UCSD-AML1 (cell line): Measurements from ENCODE around the gene FLRT1.

ENCODE experiments used
- DNase-seq: peaks from one replicate; lab custom pipeline; 2025; ENCODE audit not compliant: unreplicated experiment; lab: John Stamatoyannopoulos, UW

The FLRT1 gene

DNA sequence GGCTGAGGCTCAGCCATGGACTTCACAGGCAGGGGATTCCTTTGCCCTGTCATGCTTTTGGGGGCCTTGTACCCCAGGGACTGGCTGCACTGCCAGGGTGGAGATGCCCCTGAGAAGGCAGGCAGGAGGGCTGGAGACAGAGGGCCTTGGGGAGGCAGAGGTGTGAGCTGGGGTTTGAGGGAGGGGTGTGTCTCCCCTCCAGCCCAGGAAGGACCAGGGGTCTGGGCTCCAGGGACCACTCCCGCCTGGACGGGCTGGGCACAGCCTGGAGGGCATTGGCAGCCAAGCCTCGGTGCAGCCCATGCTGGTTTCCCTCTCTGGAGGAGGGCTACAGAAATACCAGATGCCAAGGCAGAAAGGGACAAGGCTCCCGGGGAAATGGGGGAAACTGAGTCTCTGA is 30.0 kb upstream of the FLRT1 start:
- no peak for DNase-seq

DNA sequence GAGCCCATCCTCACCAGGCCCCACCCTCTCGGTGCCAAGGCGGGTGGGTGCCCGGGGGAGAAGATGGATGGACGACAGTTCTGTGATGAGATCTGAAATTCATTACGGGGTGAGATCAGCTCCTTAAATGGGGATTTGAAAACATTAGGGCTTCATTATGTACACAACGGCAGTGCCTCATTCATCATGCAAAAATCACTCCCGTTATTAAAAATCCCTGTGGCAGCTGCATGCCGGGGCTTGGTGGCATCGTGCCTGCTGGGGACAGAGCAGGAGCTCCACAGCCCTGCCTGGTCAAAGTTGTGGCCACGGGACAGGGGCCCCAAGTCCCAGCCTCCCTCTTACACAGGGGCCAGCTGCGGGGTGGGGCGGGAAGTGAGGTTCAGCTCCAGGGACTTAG is 29.3 kb upstream of the FLRT1 start:
- DNase-seq: no peak

DNA sequence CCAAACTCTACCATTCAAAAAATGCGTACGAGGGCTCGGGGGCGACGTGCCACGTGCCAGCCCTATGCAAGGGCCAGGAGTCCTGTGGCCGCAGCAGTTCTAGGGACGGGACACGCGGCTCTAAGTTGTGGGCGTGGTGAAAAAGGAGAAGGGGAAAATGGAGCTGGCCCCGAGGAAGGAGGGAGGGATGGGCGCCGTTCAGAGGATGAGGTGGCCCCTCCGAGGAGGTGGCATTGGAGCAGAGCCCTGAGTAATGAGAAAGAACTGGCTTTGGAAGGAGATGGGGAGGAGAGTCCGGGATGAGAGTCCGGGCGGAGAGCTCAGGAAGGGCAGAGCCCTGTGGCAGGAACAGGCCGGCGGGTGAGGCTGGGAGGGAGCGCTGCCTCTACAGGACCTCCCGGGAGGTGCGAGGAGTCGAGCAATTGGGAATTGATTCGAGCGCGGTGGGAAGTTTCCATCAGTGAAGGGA is 28.5 kb upstream of the FLRT1 start:
- DNase-seq: no peak

DNA sequence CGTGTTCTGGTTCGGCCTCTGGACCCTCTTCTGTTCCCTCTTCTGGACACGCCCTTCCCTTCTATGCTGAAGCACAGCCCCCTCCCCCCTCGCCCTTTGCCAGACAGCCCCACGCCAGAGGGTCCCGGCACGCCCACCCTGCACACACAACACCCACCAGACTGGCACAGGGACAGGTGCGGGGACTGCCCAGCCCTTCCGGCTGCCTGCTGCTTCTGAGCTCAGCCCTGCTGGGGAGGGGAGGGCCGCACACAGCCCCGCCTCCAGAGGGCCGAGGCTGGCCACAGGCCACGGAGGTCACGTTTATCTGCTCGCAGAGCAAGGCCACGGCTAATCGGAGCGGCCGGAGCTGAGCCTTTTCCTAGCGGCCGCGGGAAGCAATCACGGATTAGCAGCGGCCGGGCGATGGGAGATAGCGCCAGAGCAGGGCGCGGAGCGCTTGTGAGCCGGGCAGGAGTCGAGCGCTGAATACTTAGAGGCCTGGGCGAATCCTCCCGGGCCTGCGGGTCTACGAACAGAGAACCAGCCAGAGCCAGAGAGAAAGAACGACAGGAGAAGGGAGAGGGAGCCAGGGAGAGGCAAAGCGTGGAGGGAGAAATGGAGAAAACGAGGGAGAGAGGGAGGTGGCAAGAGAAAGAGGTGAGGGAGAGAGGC is 28.0 kb upstream of the FLRT1 start:
- no peak for DNase-seq

DNA sequence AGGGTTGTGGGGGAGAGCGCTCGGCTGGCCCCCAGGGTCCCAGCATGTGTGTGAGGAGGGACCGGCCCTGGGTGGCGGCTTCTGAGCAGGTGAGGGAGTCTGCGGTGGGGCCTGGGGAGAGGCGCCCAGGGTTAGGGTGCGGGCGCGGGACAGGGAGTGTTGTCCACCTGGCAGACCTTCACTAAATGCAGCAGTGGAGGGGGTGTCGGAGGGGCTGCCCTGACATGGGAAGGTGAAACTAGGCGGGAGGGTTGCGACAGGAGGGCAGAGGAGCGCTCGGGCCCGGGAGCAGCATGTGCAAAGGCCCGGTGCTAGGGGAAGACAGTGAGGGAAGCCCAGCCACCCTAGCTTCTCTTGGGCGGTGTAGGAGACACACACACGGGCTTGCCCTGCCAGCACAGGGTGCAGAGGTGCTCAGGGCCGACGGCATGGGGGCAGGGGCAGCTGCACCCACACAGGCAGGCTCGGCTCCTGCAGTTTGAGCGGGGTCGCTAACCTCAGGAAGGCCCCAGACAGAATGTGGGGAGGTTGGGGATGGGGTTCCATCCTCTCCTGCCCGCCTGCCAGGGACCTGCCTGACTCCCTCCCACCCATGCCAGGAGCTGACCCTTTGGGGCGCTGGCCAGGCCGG is 27.3 kb upstream of the FLRT1 start:
- DNase-seq: no peak

DNA sequence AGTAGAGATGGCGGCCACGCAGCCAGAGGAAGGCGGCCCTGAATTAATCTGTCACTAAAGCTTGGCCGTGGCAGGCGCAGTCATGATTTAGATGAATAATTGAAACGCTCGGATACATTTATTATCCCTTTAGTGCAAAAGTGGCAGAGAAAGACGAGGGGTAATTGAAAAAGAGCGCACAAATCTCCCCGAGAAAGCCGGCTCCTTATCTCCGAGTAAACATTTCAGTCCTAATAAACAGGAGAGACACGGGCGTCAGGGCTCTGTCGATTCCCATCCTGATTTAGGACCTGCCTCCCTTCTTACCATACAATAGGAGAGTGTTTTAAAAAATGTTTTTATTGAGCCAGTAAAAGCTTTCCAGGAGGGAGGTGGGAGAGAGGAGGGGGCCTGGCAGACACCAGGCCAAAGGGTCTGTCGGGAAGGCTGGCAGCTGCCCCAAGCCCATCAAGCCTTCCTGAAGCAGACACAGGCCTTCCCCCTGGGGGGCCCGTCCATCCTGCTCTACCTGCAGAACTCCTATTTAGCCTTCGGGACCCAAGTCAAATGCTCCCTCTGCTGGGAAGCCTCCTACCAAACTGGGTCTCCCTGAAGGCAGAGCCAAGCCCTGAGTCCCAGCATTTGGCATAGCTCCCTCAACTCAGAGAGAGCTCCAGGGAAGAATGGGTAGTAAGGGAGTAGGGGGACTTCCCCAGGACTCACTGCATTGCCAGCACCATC is 26.7 kb upstream of the FLRT1 start:
- DNase-seq: no peak

DNA sequence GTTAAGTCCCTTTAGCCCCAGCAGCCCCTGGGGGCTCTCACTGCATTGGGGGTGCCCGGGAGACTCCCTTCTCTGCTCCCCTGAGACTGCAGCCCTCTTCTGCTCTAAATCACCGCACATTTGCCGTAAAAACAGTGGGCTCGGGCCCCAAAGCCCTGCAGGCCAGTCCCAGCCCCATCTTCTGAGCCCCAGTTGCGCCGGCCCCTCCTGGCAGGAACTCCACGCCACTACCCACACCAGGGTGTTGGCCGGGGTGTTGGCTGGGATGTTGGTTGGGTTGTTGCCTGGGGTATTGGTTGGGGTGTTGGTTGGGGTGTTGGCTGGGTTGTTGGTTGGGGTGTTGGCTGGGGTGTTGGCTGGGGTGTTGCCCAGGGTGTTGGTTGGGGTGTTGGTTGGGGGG is 26.0 kb upstream of the FLRT1 start:
- no peak for DNase-seq

DNA sequence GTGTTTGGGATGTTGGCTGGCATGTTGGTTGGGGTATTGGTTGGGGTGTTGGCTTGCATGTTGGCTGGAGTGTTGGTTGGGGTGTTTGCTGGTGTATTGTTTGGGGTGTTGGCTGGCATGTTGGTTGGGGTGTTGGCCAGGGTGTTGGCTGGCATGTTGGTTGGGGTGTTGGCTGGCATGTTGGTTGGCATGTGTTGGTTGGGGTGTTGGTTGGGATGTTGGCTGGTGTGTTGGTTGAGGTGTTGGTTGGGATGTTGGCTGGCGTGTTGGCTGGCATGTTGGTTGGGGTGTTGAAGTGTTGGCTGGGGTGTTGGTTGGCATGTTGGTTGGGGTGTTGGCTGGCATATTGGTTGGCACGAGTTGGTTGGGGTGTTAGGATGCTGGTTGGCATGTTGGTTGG is 24.9 kb upstream of the FLRT1 start:
- DNase-seq: no peak

DNA sequence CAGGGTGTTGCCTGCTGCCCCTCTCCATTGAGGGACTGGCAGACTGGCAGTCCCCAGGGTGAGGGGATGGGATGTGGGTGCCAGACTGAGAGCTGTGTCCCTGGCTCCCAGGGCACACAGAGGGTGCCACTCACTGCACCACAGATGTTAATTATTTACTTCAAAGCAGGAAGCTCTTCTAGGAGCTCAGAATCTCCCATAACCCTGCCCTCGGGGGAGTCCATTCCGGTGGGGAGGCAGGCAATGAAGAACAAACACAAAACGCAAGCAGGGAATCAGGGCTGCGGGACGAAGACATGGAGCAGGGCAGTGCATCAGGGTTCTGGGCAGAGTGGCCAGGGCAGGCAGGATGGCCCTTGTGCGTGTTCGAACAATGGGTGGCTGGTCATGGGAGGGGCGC is 24.4 kb upstream of the FLRT1 start:
- no peak for DNase-seq

DNA sequence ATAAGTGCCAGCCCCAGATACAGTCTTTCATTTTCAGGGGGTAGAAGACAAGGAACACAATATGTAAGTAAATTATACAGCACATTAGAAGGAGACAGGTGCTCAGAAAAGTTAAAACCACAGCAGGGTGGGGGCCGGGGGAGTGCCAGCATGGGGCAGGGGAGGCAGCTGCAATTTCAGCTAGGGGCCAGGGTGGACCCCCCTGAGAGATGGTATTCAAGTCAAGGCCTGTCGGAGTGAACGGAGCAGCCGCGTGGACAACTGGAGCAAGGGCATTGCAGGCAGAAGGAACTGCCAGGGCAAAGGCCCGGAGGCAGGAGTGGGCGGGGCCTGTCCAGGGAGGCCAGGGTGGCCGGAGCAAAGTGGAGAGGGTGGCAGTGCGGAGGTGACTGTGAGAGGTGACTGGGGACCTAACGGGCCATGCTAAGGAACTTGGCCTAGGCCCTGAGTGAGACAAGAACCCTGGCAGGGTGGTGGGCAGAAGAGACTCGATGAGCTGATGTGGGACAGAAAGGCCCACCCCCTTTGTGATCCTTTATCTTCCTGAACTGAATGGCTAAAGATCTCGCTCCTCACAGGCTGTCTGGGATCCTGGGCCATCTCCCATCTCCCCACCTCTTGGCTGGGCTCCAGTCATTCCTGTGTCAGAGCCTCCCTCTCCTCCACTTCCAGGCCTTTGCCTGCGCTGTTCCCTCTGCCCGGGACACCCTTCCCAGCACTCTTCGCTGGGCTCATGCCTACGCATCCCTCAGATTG is 22.4 kb upstream of the FLRT1 start:
- no peak for DNase-seq

DNA sequence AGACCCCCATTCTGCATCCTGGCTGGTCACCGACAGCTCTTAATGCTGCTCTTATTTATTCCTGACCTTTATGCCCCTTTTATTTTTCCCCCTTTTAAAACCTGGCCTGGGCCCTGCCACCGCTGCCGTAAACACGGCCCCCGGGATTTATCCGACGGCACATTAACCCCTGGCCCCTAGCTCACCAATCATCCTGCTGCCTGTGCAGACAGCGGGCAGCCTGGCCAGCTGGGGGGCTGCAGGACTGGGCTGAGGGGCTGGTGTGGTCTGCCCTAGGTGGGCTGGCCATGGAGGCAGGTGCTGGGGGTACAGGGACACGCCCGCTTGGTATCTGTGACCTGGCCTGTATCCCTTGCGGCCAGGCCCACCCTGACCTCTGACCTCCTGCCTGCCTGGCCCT is 21.4 kb upstream of the FLRT1 start:
- no peak for DNase-seq

DNA sequence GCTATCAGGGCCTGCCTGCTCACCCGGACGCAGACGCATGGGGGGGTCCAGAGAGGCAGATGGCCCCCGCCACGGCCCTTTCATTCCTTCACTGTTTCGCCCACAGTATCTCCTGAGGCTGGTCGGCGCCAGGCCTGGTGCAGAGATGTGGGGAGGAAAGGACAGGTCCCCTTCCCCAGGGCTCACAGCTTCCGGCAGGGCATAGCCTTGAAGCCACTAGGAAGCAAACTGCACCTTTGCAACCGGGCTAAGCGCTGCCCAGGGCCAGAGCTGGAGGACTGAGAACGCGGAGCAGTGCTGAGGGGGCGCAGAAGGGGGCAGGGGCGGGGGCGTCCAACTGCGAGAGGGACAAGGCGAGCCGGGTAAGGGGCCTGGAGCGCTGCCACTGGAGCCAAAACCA is 20.2 kb upstream of the FLRT1 start:
- no peak for DNase-seq

DNA sequence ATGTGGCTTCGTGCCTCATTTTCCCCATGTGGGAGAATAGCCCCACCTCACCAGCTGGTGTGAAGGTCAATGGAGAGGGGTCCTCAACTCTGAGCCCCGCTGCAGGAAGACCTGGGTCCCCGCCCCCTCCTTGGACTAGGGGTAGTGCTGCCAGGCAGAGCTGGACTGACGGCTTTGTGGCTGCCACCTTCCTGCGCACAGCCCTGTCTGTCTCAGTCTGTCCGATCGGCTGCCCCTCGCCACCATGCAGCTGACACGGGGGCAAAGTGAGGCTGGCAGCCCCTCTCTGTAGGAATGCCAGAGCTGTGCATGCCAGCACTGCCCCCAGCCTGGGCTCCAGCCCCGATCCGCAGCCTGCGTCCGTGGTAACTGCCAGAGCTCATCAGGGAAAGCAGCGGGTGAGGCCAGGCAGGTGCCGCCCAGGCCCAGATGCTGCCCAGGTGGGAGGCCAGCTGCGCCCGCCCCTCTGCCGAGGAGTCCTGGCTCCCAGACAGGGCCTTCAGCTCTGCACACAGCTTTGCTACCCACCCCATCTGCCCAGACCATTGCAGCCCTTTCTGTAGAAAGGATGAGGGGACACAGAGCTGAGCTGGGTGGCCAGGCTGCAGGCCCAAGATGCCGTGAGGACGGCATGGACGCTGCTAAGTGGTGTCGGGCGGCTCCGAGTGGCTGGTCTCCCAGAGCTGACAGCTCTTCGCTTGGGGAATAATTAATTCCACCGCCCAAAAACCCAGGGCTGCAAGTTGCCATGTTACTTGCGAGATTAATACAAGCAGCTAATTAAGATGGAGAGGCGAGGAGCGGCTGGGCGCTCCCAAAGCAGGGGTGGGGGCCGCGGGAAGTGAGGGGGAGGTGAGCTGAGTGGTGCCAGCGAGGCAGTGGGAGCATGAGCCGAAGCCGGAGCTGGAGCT is 19.5 kb upstream of the FLRT1 start:
- DNase-seq: no peak

DNA sequence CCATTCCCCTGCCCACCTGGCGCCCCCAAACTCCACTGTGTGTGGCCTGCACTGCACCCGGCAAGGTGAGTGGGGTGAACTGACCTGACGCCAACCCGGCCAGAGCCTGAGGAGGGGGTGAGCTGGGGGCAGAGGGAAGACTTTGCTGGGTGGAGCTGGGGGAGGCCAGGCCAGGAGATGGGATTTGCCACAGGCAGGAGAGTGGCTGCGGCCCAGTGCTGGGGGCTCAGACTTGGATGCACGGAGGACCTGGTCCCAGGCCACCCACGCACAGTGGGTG is 17.8 kb upstream of the FLRT1 start:
- DNase-seq: no peak

DNA sequence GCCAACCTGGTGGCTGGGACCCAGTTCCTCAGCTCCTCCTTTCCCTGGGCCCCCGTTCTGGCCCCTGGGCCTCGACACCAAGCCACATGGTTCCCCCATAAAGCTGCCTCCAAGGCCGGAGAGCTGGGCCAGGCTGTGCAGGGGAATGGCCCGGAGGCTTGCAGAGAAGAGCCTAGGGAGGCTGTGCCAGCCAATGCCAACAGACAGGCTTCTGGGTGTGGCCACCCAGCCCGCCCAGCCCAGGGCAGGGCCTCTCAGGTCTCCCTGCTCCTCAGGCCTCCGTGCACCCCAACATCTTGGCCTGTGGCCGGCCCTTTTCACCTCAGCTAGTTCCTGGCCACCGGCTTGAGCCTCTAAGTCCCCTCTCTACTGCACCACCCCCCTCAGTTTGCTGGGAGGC is 17.4 kb upstream of the FLRT1 start:
- no peak for DNase-seq

DNA sequence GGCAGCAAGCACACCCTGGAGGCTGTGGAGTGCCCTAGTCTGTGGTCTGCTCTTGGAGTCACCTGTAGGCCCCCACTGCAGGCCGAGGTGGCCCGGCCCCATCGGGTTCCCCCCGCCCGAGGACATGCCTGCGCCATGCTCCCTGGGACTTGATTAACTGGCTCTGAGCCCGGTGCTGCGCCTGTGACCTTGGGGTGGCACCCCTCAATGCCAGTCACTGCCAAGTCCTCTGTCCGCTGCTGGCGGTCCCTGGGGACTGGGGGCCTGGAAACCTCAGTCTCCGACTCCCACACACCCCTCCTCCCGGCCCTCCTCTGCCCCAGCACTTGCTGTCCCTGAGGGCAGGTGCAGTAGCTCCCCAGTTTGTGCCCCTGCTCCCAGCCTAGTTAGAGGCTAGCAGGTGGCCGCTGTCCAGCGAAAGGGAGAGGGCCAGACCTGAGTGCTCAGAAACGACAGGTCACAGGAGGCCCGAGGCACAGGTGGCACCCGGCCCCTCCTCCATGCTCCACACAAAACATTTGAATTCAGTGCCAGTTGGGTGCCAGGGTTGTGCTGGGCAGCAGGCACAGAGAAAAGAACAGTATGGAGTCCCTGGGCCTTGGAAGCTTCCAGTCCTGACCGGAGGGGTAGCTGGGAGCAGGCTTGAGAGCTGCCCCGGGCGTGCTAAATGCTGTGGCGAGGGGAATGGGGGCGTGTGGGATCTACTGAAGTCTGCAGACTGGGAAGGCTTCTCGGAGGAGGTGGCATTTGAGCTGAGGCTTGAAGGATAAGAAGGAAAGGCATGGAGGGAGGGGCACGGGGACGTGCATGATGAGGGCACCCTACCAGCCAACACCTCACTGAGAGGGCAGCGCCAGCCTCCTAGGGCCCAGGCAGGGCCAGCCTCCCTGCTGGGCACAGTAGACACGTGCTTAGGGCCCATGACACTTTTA is 16.4 kb upstream of the FLRT1 start:
- no peak for DNase-seq

DNA sequence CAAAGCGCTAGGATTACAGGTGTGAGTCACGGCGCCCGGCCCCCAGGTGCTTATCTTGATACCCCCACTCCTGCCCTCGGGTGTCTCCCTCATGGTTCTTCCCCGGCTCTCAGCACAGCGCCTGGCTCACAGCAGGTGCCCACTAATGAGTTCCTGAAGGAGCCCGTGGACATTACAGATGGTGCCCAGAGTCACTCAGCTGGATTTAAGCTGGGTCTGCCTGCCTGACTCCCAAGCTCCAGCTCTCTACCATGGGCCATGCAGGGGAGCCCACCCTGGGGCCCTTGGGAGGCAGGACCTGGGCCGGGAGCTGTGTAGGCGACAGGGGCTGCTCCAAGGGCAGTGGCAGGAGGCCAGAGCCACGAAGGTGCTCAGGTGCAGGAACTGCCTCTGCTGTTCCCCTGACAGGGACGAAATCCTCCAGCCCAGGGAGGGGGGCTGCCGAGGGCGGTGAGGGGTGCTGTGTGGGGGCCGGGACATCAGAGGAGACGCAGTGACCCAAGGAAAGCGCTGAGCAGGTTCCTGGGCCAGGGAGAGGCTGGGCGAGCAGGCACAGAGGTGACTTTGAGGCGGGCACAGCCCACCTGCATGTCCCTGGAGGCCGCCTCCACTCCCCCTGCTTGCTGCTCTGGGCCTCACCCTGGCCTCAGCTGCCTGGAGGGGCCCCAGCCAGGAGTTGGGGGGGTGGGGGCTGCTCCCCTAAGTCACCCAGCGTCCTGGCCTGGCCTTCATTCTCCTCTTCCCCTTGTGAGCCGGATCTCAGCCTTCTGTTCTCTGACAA is 14.6 kb upstream of the FLRT1 start:
- DNase-seq: no peak

DNA sequence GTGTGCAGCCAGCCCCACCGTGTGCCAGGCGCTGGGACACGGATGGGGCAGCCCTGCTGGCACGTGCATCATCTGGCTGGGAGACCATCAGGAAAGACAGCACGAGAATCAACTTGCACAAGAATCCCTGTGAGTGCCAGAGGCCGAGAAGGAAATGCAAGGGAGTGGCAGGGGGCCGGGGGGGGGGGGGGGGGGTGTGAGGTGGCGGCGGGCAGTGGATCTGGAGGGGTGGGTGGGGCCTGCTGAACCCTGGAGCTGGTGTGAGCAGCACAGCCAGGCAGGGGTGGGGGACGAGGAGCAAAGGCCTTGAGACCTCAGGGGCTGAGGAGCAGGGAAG is 14.0 kb upstream of the FLRT1 start:
- no peak for DNase-seq

DNA sequence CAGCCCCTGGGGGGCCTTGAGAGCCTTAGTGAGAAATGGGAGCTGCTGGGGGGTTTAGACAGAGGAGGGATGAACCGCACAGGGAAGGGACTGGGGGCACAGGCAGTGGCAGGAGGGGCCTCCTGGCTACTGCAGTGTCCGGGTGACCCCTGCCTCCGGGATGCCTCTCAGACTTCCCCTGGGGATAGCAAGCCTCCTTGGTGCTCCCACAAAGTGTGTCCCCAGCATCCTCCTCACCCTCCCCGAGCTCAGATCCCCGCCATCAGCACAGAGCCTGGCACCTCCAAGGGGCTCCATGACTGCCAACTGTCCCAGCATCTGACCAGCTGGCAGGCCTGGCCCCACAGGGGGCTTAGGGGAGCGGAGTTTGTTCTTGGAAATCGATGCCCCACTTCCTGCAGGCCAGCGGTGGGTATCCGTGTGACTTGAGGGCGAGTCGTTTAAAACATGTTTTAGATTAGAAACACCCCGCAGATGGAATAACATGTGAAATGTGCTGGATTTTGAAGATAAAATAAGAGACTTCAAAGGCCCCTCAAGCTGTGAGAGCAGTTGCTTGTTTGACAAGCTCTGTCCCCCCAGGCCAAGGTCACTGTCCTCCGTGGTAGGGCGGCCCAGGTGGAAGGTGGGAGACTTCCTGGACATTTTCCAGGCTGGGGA is 13.5 kb upstream of the FLRT1 start:
- DNase-seq: no peak
